Glomerular visceral epithelial cell (primary cell): ENCODE results near the gene PDE11A.

Experiments
- DNase-seq: peaks from one replicate; pipeline ENCODE4 v3.0.0-alpha.2; 2016; ENCODE audit errors: extremely low spot score

The PDE11A gene

GRCh38 chr2:177763531-177764265 lies 308.9 kb downstream of the PDE11A start:
- peak; percentile 60 for DNase-seq

GRCh38 chr2:177759443-177759842 lies 313.1 kb downstream of the PDE11A start:
- no peak for DNase-seq

- peak; percentile 56 for DNase-seq
These were observed 313.8 kb downstream of the PDE11A start for GRCh38 chr2:177758591-177759371.

DNA sequence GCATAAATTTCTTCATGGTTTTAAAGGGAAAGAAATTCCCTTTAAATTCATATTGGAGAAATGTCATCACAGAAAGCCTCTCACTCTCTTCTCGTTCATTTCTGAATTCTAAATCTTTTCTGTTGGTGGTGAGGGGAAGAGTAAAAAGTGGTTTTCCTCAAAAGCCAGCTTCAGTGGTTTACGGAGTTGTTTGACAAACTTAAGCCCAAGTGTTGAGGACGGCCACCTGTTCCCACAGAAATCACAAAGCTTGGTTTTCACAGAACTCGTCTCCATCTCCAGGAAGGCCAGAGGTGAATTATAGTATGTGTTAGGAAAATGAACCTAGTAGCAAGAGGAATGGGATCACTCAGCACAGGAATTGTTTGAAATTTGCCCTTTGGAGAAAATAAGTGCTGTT lies 316.2 kb downstream of the PDE11A start:
- DNase-seq: no peak

DNA sequence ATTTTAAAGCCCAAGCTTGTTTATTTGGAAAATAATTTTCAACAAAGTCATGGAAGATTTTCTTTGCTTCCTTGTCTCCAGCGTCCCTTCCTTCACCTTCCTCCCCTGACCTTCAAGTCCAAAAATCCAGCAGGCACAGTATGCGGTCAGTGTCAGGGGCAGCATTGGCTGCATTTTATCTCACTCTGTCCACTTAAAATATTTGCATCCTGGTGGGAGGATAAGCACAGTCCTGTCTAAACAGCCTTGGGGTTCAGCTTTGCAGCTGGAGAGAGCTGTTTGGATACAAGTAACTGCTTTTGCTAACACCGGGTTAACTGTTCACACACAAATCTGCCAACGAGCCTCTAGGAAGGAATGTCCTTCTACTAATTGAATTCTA lies 318.1 kb downstream of the PDE11A start:
- DNase-seq: no peak

- peak; percentile 24 for DNase-seq
These were observed 318.7 kb downstream of the PDE11A start for GRCh38 chr2:177753682-177754491.

GRCh38 chr2:177748360-177748759 lies 324.2 kb downstream of the PDE11A start:
- no peak for DNase-seq

- DNase-seq: no peak
These were observed 325.2 kb downstream of the PDE11A start for GRCh38 chr2:177747384-177747783.

- DNase-seq: no peak
These were observed 326.2 kb downstream of the PDE11A start for GRCh38 chr2:177746358-177746757.

DNA sequence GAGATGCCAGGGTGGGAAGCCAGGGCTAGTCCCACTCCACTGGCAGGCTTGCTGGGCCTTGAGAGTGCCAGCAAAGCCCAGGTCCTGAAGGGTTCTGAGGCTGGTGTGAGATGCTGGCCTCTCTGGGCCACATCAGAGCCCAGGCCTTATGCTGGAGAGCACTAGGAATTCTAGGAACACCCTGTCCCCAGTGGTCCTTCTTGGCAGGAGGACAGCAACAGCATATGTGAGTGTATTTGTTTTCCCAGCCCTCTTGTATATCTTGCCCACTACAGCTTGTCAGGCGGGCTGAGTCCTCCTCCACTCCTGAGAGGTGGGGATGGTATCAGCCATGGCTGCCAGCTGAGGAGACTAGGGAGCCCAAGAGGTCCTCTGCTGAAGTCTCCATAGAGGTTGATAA lies 327.0 kb downstream of the PDE11A start:
- DNase-seq: no peak

GRCh38 chr2:177742851-177743250 lies 329.7 kb downstream of the PDE11A start:
- DNase-seq: no peak

DNA sequence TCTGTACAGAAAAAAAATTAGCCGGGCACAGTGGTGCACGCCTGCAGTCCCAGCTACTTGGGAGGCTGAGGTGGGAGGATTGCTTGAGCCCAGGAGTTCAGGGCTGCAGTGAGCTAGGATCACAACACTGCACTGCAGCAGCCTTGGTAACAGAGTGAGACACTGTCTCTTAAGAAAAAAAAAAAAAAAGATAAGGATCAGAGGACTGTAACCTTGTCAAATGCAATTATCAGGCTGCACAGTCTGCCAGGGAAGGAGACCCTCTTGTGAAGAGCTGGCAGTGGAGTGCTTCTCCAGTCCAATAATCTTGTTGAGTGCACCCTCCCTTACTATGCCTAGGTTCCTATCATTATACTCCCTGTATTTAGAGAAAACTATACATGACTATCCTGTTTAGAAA lies 330.7 kb downstream of the PDE11A start:
- no peak for DNase-seq

DNA sequence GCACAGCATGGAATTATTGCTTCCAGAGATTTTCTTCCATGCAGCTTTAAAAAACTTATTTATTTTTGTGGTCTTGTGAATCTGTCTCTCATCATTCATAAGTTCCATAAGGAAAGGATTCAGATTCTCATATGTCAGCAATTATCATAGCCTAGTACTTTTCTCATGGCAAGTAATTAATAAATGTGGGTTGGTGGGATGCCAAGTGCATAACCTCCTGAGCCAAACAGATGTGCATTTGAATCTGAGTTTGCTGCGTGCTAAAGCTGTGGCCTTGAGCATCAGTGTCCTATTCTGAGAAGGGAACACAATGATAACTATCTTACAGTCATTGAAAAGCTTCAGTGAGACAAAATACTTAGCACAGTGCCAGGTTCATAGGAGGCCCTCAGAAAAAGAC lies 331.9 kb downstream of the PDE11A start:
- no peak for DNase-seq

DNA sequence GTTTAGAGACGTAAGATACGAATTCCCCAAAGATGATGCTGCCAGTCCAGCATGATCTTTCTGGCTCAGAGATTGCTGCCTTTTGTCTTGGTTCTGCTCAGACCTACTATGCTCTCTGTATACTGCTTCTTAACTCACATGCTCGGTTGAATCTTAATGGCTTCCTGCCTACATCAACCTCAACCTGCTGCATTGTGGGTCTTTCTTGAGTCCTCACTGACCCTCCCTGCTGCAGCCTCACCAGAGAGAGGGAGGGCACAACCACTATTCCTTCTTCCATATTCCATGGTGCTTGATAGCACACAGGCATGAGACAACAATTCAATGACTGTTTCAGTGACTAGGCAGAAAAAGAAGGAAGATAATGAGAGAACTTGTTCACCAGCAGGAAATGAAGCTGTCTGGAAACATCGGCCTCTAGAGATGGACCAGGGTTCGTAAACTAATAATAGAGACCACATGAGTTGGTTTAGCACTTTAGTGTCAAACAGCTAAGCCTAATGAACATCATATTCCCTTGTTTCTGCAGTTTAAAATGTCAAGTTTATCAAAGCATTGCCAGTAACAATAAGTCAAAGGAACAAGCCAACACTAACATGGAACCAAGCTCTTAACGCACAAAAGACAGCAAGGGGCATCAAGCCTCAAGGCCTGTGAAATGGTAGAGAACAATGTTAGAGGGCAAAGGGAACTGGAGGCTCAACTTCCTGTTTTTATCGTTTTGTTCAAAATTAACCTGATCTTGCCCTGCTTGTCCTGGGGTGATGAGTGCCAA lies 333.9 kb downstream of the PDE11A start:
- DNase-seq: no peak

DNA sequence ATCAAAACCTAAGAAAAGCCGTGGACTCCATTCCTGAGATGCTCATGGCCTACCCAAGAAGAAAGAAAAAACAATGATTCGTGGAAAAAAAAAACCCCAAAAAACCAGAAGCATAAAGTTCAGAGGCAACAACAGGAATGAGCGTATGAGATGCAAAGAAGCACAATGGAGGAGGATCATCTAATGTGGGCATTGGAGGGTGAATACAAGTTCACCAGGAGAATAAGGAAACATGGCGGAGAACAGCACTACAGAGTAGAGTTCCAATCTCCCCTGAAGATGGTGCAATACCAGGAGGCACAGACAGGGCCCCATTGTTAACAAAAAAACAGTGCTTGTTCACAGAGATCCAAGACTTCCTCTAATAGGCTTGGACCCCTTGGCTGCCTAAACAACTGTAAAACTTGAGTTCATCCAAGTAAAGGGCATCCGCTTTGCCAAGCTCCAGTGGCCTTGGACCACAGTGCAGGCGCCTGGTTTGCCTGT lies 337.2 kb downstream of the PDE11A start:
- no peak for DNase-seq

GRCh38 chr2:177733322-177733855 lies 339.2 kb downstream of the PDE11A start:
- DNase-seq: no peak

DNA sequence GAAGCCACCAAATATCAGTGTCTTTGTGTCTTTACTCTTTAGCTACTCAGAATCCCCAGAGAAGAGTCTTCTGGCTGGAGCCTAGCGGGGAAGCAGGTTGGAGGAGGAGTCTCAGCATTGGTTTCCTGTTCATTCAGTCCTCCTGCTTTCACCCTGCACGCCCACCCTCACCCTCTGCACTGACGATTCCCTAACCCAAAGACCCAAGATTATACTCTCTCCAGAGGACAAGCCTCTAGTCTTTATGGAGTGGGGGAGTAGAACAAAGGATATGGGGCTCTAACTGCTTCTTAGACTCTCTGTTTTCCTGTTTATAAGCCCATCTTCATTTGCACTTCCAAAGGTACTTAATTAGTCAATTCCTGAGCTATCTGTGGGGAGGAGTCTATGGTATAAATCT lies 341.2 kb downstream of the PDE11A start:
- DNase-seq: no peak

DNA sequence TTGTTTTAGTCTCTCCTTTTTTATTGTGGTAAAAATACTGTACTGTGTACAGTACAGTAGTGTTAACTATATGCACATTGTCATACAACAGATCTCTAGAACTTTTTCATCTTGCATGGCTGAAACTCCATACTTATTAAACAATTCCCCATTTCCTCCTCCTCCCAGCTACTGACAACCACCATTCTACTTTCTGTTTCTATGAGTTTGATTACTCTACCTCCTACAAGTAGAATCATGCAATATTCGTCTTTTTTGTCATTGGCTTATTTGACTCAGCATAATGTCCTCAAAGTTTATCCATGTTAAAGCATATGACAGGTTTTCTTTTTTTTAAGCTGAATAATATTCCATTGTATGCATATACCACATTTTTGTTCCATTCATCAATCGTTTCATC lies 341.8 kb downstream of the PDE11A start:
- DNase-seq: no peak

DNA sequence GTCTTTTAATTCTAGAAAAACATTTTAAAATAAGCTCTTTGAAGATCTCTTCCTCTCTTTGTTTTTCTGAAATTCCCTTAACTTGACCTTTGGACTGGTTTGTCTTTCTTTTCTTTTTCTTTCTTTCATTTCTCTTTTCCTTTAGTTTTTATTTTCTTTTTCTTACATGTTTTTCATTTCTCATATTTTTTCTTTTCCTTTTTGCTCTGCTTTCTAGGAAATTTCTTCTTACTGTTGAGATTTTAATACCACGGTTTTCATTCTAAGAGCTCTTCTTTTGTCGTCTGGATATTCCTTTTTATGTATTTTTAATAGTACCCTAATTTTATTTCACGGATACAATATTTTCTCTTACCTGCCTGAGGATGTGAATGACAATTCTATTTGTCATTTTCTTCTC lies 342.2 kb downstream of the PDE11A start:
- DNase-seq: no peak

DNA sequence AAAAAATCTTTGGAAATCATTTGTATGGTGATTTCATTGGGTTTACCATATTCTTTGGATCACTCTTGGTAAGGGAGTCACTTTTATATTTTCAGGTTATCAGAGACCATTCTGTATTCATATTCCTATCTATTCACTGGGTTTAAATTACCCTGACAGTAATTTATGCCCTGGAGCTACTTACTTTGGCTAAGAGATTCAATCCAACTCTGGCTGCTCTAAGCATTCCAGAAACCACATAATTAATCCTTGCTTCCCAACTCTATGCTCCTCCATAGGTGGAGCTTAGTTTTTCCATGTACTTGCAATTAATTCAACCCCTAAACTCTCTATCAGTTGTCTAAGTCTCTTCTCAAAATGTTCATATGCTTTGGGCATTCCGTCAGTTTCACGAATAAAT lies 343.7 kb downstream of the PDE11A start:
- DNase-seq: no peak

- DNase-seq: no peak
These were observed 344.2 kb downstream of the PDE11A start for GRCh38 chr2:177728399-177728765.
